Neural cell (in vitro differentiated cells): ENCODE measurements around the gene PLD5.

ENCODE experiments used
- EP300 ChIP-seq: fragments of 450-650 bp; conservative IDR thresholded peaks from 2 replicates; pipeline ENCODE4 v1.6.1; 2014; ENCODE audit warnings: antibody characterized with exemption, mild to moderate bottlenecking, moderate library complexity; ENCODE audit not compliant: poor library complexity, severe bottlenecking
- EZH2 ChIP-seq: fragments of 200-600, 300-800 bp; shearing (Covaris generic), sonication (generic); IDR thresholded peaks from 2 replicates; pipeline ENCODE4 v1.6.1; 2014; ENCODE audit warnings: antibody characterized with exemption, low read length, borderline replicate concordance, mild to moderate bottlenecking; ENCODE audit not compliant: insufficient read depth, poor library complexity, severe bottlenecking
- POLR2AphosphoS5 ChIP-seq: IDR thresholded peaks from 2 replicates; pipeline ENCODE4 v1.6.1; 2012
- RAD21 ChIP-seq: fragments of 450-650 bp; conservative IDR thresholded peaks from 2 replicates; pipeline ENCODE4 v1.6.1; 2014; ENCODE audit warnings: antibody characterized with exemption, mild to moderate bottlenecking, moderate library complexity
- TAF1 ChIP-seq: IDR thresholded peaks from 2 replicates; pipeline ENCODE4 v1.6.1; 2012; ENCODE audit warnings: low read depth
- TF ChIP-seq, protein P1 (sequence below): fragments of 450-650 bp; IDR thresholded peaks from 2 replicates; pipeline ENCODE4 v1.5.1; 2014; ENCODE audit warnings: antibody characterized with exemption, mild to moderate bottlenecking, moderate library complexity; ENCODE audit not compliant: poor library complexity, severe bottlenecking

DNA sequence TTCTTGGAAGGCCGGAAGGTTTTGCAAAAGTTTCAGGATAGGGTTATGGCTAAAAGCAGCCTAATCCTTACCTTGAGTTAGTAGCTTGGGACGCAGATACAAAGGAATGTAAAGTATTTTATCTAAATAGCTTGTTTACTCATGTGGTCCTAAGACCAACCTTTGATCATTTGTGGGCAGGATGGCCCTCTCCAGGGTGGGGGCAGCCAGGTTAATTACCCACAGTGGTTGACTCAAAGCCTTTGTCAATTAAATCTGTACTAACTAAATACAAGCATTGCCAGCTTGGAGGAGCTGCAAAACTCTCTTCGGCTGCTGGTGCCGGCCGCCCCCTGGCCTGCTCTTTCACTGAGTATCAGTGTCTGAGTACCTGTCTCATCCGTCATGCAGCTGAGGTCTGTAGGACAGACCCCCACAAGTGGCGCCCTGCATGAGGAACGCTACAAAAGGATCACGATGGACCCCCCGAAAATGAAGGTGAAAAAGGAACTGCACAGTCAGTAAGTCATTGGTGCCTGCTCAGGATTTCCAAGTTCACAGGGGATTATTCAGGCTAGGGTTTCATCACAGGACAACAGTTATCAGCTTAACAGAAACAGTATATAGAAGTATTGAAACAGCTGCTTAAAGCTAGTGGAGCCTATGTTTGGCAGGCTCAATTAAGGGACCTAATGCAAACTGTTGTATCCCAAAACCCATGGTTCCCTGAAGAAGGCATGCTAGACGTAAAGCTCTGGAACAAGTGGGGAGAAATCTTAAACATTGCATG, 313.1 kb downstream of the PLD5 start:
- TF ChIP-seq, protein P1, sequence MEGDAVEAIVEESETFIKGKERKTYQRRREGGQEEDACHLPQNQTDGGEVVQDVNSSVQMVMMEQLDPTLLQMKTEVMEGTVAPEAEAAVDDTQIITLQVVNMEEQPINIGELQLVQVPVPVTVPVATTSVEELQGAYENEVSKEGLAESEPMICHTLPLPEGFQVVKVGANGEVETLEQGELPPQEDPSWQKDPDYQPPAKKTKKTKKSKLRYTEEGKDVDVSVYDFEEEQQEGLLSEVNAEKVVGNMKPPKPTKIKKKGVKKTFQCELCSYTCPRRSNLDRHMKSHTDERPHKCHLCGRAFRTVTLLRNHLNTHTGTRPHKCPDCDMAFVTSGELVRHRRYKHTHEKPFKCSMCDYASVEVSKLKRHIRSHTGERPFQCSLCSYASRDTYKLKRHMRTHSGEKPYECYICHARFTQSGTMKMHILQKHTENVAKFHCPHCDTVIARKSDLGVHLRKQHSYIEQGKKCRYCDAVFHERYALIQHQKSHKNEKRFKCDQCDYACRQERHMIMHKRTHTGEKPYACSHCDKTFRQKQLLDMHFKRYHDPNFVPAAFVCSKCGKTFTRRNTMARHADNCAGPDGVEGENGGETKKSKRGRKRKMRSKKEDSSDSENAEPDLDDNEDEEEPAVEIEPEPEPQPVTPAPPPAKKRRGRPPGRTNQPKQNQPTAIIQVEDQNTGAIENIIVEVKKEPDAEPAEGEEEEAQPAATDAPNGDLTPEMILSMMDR = no peak
- TF ChIP-seq EZH2 (no peak), EP300 (no peak), POLR2AphosphoS5 (no peak), RAD21 (no peak), TAF1 (no peak)
